Jurkat, Clone E6-1 (cell line): ENCODE results near the gene USP12.
"Not testable (repeated sequence)": the region's sequence is repeated elsewhere in the genome, so short reads cannot be mapped to it uniquely, and the experiment has no call there.

Source experiments
- DNase-seq: peaks from one replicate; pipeline ENCODE4 v3.0.0-alpha.2; 2011; ENCODE audit warnings: low read depth, low spot score
- H3K4me3 ChIP-seq: 2 replicates; pipeline ENCODE4 v1.5.1; 2011; ENCODE audit warnings: mild to moderate bottlenecking, low read length, control low read depth, moderate library complexity

The USP12 gene

DNA sequence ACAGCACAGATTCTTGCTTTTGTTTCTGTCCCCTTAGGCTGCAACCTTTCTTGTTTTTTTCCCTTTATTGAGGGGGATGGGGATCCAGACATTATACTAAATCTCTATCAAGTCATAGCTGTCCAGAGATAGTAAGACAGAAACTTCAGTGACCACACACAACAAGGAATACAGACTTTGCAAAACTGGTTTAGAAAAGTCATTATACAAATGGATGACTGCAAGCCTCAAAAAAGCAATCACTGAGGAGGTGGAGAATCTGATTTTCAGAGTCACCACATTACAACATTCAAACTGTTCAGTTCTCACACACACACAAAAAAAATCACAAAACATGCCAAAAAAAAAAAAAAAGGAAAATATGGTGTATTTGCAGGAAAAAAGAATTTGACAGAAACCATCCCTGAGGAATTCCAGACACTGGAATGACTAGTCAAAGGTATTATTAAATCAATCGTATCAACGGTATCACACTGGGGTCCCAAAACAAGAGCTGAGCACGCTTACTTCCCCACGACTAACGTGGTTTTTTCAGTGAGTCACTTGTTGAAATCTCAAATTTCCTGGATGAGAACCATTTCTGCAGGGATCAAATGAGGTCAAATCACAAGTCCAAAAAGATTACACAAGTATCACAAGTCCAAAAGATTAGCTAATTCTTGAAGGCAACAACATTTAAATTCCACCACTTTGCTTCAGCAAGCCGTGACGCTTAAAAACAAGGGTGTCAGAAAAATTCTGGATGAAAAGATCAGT, 41.2 kb downstream of the USP12 start:
- no peak overlapping the region for H3K4me3 ChIP-seq
- DNase-seq = no peak

GRCh38 chr13:27128825-27129627, 42.6 kb downstream of the USP12 start:
- H3K4me3 ChIP-seq = no peak overlapping the region
- DNase-seq = no peak

DNA sequence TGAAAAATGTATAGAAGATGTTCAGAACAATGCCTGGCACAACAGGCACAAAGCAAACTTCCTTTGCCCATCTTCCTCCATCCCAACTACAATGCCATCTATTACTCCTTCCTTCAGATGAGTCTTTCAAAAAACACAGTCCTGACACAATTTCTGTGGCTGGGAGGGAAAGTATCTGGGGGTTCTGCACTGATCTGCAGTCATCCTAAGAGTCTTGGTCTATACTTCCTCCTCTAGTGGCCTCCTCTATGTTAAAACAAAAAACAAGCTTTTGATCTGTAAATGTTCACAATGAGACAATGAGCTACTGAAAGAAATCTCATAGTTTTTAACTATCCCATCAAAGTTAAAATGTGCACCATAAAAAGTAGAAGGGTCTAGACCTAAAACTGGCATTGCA, 44.8 kb downstream of the USP12 start:
- no peak for DNase-seq
- no peak overlapping the region for H3K4me3 ChIP-seq

DNA sequence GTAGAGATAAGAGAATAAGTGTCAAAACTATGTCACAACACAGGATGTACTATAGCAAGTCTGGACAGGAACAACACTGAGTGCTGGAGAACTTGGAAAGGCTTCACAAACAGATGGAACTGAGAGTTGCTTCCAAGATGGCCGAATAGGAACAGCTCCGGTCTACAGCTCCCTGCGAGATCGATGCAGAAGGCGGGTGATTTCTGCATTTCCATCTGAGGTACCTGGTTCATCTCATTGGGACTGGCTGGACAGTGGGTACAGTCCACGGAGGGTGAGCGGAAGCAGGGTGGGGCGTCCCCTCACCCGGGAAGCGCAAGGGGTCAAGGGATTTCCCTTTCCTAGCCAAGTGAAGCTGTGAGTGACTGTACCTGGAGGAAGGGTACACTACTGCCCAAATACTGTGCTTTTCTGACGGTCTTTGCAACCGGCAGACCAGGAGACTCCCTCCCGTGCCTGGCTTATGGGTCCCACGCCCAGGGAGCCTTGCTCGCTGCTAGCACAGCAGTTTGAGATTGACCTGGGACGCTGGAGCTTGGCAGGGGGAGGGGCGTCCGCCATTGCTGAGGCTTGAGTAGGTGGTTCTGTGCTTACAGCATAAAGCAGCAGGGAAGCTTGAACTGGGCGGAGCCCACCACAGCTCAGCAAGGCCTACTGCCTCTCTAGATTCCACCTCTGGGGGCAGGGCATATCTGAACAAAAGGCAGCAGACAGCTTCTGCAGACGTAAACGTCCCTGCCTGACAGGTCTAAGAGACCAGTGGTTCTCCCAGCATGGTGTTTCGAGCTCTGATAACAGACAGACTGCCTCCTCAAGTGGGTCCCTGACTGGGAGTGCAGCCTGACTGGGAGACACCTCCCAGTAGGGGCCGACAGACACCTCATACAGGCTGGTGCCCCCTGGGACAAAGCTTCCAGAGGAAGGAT, 46.0 kb downstream of the USP12 start:
- no peak overlapping the region for H3K4me3 ChIP-seq
- no peak for DNase-seq

DNA sequence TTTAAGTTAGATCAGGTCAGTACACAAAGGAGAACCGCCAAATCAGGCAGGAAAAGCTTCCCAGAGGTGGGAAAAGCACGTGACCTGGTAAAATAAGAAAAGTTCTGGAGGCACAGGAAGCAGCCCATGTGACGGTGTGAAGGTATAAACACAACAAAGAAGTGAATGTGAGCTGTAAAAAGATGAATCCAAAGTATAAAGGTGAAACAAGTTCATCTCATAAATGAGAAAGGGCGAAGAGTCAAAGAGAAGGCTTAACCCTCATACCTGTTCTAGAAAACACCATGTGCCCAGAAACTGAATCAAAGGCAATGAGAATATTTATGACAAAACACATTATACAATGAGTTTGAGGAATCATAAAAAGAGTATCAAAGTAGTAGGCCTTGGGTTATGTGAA, 47.0 kb downstream of the USP12 start:
- no peak overlapping the region for H3K4me3 ChIP-seq
- no peak for DNase-seq

DNA sequence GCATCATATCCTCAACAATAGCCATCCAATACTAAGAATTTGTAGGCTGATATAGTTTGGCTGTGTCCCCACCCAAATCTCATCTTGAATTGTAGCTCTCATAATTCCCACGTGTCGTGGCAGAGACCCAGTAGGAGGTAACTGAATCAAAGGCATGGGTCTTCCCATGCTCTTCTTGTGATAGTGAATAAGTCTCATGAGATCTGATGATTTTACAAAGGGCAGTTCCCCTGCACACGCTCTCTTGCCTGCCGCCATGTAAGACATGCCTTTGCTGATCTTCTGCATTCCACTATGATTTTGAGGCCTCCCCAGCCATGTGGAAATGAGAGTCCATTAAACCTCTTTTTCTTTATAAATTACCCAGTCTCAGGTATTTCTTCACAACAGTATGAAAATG, 48.2 kb downstream of the USP12 start:
- not testable (repeated sequence) for H3K4me3 ChIP-seq, DNase-seq

- no peak overlapping the region for H3K4me3 ChIP-seq
- no peak for DNase-seq
These were observed 49.6 kb downstream of the USP12 start for GRCh38 chr13:27122036-27122435.

- no peak for DNase-seq
- H3K4me3 ChIP-seq = no peak overlapping the region
These were observed 50.8 kb downstream of the USP12 start for GRCh38 chr13:27120811-27121210.

GRCh38 chr13:27120011-27120410, 51.6 kb downstream of the USP12 start:
- DNase-seq = no peak
- H3K4me3 ChIP-seq = no peak overlapping the region

GRCh38 chr13:27118428-27119054, 53.1 kb downstream of the USP12 start:
- DNase-seq = no peak
- no peak overlapping the region for H3K4me3 ChIP-seq

GRCh38 chr13:27117952-27118351, 53.7 kb downstream of the USP12 start:
- no peak overlapping the region for H3K4me3 ChIP-seq
- no peak for DNase-seq

DNA sequence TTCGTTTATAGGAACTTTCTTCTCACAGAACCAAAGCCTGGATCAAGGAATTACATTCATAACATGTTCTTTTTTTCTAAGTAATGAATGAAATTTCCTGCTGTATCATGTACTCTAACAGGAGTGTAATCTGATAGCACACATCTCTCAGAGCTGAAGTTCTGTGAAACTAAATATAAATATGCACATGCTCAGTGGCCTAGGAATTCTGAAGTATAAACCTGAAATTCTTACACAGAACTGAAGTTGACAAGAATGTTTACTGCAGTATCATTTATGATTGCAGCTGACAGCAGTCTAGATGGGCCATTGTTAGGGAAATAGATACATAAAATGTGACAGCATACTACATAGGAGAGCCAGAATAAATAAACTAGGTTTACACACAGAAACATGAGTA, 54.5 kb downstream of the USP12 start:
- no peak for DNase-seq
- no peak overlapping the region for H3K4me3 ChIP-seq

DNA sequence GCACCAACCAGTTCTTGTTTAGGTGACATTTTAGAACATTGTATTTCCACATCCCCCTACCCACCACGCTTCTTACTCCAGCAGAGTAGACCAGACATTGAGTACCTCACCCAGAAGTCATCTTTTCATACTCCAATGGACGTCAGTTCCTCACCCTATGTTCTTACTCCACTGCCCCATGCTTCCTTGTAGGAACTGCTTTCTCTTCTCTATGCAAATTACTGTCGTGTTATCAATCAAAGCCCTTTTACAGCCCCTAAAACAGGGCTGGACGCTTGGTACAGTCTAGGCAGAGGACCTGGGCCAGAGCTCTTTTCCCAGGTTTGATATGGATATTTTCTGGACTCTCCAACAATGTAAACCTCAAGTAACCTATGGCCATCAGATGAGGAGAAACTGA, 58.2 kb downstream of the USP12 start:
- no peak overlapping the region for H3K4me3 ChIP-seq
- DNase-seq = no peak

DNA sequence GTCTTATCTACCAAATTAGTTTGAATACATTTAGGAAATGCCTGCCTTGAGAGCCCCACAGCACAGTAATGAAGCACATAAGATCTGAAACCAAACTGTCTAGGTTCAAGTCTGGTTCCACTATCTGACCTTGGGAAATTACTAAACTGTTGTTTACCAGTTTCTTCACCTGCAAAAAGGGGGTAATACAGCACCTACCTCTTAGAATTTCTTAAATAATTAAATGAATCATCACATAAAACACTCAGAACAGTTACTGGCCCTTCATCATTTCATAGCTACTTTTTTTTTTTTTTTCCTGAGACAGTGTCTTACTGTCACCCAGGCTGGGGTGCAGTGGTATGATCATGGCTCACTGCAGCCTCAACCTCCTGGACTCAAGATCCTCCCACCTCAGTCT, 59.6 kb downstream of the USP12 start:
- no peak for DNase-seq
- H3K4me3 ChIP-seq = no peak overlapping the region

- no peak for DNase-seq
- H3K4me3 ChIP-seq = no peak overlapping the region
These were observed 61.4 kb downstream of the USP12 start for GRCh38 chr13:27110056-27110746.

DNA sequence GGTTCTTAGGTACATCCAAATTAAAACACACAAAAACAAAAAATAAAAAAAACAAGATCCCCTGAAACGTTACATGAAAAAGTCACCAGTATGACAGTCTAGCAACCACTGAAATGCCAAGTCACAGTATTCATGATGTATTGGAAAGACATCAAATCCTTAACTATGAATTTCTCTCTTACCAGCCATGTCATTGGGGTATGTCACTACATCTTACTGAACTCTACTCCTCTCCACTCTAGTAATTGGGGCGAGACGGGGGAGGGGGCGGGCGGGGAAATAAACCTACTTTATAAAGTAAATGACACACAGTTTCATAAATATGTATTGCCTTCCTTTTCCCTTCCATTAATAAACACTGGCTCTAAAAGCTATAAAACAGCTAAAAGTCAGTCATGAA, 65.5 kb downstream of the USP12 start:
- no peak overlapping the region for H3K4me3 ChIP-seq
- no peak for DNase-seq

DNA sequence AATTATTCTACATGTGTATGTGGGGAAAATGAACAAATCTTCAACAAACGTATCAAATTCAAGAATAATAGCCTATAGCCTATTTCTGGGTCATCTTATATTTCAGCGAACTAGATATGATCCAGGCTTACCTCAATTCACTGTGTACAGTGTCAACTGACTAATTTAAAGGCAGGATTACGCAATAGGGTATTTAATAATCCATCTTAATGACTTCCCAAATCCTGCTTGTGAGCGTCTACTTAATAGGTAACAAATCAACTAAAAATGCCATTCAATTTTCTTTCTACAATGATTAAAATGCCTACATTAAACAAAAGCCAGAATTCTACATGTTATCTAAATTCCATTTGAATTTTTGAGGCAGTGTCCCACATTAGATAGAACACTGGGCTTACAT, 67.0 kb downstream of the USP12 start:
- no peak for DNase-seq
- no peak overlapping the region for H3K4me3 ChIP-seq

GRCh38 chr13:27101847-27102246, 69.8 kb downstream of the USP12 start:
- H3K4me3 ChIP-seq = no peak overlapping the region
- no peak for DNase-seq

- H3K4me3 ChIP-seq = no peak overlapping the region
These were observed 70.3 kb downstream of the USP12 start for GRCh38 chr13:27101289-27101688.

More at GRCh38 chr13:27101289-27101688, 70.3 kb downstream of the USP12 start:
- DNase-seq = no peak
